HG03558 (cell line): ENCODE results near the gene RRH.

Experiments
- ATAC-seq: cut with Tn5 transposase; IDR thresholded peaks from one replicate; pipeline ENCODE4 v1.9.1; 2021; ENCODE audit warnings: moderate number of reproducible peaks; ENCODE audit not compliant: unreplicated experiment; ENCODE audit errors: extremely low read depth

The RRH gene

GRCh38 chr4:109879636-109880314 lies 52.0 kb downstream of the RRH start:
- no peak for ATAC-seq

- ATAC-seq, result no peak
Measured at GRCh38 chr4:109886303-109886702, 58.5 kb downstream of the RRH start.

- ATAC-seq, result no peak
Measured at GRCh38 chr4:109887071-109887470, 59.3 kb downstream of the RRH start.

GRCh38 chr4:109890076-109890475 lies 62.3 kb downstream of the RRH start:
- no peak for ATAC-seq
